ENCODE results near the gene SLC35F3. TPM values are rescaled to one million over a fixed set of nuclear protein-coding genes. Genes with fewer than 3 reads are reported as not detected.

SLC35F3 gene
- total RNA-seq, 1 experiment from 2014 or later = 19.1 TPM

DNA sequence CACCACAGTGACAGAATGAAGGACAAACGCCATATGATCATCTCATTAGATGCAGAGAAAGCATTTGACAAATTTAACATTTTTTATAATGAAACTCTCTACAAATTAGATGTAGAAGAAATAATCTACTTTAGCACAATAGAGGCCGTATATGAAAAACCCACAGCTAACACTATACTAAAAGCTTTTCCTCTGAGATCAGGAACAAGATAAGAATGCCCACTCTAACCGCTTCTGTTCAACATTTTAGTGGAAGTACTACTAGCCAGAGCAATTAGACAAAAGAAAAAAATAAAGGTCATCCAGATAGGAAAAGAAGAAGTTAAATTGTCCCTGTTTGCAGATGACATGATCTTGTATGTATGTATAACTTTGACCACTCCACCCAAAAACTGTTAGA is 109.7 kb downstream of the SLC35F3 start:
- TF ChIP-seq SIN3A (IDR thresholded peaks at IDR 0.05; ENCODE audit: borderline replicate concordance, insufficient read depth, low read depth, low read length) (no peak), POLR2AphosphoS5 (IDR thresholded peaks at IDR 0.05; ENCODE audit: low read depth, low read length) (no peak), TCF7L2 (IDR thresholded peaks at IDR 0.05; ENCODE audit: low read depth, low read length) (no peak)
- TF ChIP-seq, protein P1, sequence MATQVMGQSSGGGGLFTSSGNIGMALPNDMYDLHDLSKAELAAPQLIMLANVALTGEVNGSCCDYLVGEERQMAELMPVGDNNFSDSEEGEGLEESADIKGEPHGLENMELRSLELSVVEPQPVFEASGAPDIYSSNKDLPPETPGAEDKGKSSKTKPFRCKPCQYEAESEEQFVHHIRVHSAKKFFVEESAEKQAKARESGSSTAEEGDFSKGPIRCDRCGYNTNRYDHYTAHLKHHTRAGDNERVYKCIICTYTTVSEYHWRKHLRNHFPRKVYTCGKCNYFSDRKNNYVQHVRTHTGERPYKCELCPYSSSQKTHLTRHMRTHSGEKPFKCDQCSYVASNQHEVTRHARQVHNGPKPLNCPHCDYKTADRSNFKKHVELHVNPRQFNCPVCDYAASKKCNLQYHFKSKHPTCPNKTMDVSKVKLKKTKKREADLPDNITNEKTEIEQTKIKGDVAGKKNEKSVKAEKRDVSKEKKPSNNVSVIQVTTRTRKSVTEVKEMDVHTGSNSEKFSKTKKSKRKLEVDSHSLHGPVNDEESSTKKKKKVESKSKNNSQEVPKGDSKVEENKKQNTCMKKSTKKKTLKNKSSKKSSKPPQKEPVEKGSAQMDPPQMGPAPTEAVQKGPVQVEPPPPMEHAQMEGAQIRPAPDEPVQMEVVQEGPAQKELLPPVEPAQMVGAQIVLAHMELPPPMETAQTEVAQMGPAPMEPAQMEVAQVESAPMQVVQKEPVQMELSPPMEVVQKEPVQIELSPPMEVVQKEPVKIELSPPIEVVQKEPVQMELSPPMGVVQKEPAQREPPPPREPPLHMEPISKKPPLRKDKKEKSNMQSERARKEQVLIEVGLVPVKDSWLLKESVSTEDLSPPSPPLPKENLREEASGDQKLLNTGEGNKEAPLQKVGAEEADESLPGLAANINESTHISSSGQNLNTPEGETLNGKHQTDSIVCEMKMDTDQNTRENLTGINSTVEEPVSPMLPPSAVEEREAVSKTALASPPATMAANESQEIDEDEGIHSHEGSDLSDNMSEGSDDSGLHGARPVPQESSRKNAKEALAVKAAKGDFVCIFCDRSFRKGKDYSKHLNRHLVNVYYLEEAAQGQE (IDR thresholded peaks at IDR 0.05; ENCODE audit: insufficient read depth in 1 of 2, low read depth in 2 of 2, low read length in 1 of 2) = no peak
- TF ChIP-seq, protein P2, sequence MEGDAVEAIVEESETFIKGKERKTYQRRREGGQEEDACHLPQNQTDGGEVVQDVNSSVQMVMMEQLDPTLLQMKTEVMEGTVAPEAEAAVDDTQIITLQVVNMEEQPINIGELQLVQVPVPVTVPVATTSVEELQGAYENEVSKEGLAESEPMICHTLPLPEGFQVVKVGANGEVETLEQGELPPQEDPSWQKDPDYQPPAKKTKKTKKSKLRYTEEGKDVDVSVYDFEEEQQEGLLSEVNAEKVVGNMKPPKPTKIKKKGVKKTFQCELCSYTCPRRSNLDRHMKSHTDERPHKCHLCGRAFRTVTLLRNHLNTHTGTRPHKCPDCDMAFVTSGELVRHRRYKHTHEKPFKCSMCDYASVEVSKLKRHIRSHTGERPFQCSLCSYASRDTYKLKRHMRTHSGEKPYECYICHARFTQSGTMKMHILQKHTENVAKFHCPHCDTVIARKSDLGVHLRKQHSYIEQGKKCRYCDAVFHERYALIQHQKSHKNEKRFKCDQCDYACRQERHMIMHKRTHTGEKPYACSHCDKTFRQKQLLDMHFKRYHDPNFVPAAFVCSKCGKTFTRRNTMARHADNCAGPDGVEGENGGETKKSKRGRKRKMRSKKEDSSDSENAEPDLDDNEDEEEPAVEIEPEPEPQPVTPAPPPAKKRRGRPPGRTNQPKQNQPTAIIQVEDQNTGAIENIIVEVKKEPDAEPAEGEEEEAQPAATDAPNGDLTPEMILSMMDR (IDR thresholded peaks at IDR 0.05) = no peak
- H3K4me1 ChIP-seq (ENCODE audit: control insufficient read depth, insufficient read depth, low read length) = 0 out of 2 replicates have a peak, but pooled peaks cover 1% of the 10 kb centered on the region
- no TSS peak for BruUV-seq (replicated peaks)
- ChIA-PET CTCF (no interaction called here), POLR2A (no interaction called here)
- H3K27me3 ChIP-seq (ENCODE audit: control insufficient read depth, insufficient read depth, low read length) = no peaks in the 10 kb centered on the region
- intact Hi-C loops (cut with micrococcal nuclease; ENCODE audit: unreplicated experiment) (no loop called here), in situ Hi-C loops (cut with HindIII; ENCODE audit: low pct_unique_long_range_greater_than_20kb, low sequenced_read_pairs) (no loop called here)
- no peaks in the 10 kb centered on the region; the same call in 1 of the 2 replicates for H3K9me3 ChIP-seq (ENCODE audit: control insufficient read depth, insufficient read depth, low read depth, low read length)
- H3K4me3 ChIP-seq (ENCODE audit: low read depth in 2 of 2, low read length in 2 of 2) = no peak overlapping the region
- no peak for ATAC-seq
- no peak overlapping the region for H3K27ac ChIP-seq (ENCODE audit: low read length)
- DNase-seq (ENCODE audit: low read depth, low spot score) = no peak
- no peaks in the 10 kb centered on the region; the same call in 1 of the 2 replicates for H3K36me3 ChIP-seq (ENCODE audit: control insufficient read depth, insufficient read depth, low read length)

DNA sequence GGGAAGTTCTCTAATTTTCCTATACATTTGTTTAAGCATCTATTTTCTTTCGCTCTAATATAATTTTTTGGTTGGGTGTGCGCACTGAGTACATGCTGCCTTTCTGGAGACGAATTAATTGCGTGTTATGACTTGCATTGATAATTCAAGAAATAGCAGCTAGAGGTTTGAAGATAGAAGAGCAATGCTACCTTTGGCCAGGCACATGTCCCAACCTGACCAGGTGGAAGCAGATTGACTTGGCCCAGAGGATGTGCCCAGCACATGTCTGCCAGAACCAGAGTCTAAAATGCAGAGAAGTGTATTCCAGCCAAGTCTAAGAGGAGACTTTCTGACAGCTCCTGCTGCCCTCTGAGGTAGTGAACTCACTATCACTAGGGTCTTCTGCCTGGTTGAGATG is 114.3 kb downstream of the SLC35F3 start:
- no peak for TF ChIP-seq POLR2AphosphoS5 (IDR thresholded peaks at IDR 0.05; ENCODE audit: low read depth, low read length)
- no peak for TF ChIP-seq SIN3A (IDR thresholded peaks at IDR 0.05; ENCODE audit: borderline replicate concordance, insufficient read depth, low read depth, low read length)
- Histone ChIP-seq H3K27me3 (ENCODE audit: control insufficient read depth, insufficient read depth, low read length) (no peaks in the 10 kb centered on the region), H3K36me3 (ENCODE audit: control insufficient read depth, insufficient read depth, low read length) (no peaks in the 10 kb centered on the region), H3K27ac (ENCODE audit: low read length) (no peak overlapping the region), H3K4me3 (ENCODE audit: low read depth in 2 of 2, low read length in 2 of 2) (no peak overlapping the region), H3K4me1 (ENCODE audit: control insufficient read depth, insufficient read depth, low read length) (no peaks in the 10 kb centered on the region), H3K9me3 (ENCODE audit: control insufficient read depth, insufficient read depth, low read depth, low read length) (no peaks in the 10 kb centered on the region)
- no peak for ATAC-seq
- CTCF ChIA-PET = no interaction called here
- no peak for DNase-seq (ENCODE audit: low read depth, low spot score)
- no TSS peak for BruUV-seq (replicated peaks)
- intact Hi-C loops (cut with micrococcal nuclease; ENCODE audit: unreplicated experiment) (no loop called here), in situ Hi-C loops (cut with HindIII; ENCODE audit: low pct_unique_long_range_greater_than_20kb, low sequenced_read_pairs) (no loop called here)
- POLR2A ChIA-PET = no interaction called here

DNA sequence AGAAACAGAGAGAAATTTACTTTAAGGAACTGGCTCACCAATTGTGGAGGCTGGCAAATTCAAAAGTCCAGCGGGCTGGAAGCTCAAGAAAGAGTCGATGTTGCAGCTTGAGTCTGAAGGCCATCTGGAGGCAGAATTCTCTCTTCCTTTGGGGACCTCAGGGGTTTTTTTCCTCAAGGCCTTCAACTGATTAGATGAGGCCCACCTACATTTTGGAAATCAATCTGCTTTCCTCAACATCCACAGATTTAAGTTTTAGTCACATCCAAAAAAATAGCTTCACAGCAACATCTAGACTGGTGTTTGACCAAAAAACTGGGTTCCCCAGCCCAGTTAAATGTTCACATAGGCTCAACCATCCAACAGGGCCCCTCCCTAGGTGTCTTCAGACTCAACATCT is 114.9 kb downstream of the SLC35F3 start:
- Histone ChIP-seq H3K36me3 (ENCODE audit: control insufficient read depth, insufficient read depth, low read length) (no peaks in the 10 kb centered on the region), H3K27ac (ENCODE audit: low read length) (no peak overlapping the region), H3K4me1 (ENCODE audit: control insufficient read depth, insufficient read depth, low read length) (no peaks in the 10 kb centered on the region), H3K9me3 (ENCODE audit: control insufficient read depth, insufficient read depth, low read depth, low read length) (no peaks in the 10 kb centered on the region), H3K27me3 (ENCODE audit: control insufficient read depth, insufficient read depth, low read length) (no peaks in the 10 kb centered on the region), H3K4me3 (ENCODE audit: low read depth in 2 of 2, low read length in 2 of 2) (no peak overlapping the region)
- no peak for DNase-seq (ENCODE audit: low read depth, low spot score)
- POLR2A ChIA-PET = no interaction called here
- BruUV-seq (replicated peaks) = no TSS peak
- CTCF ChIA-PET = no interaction called here
- intact Hi-C loops (cut with micrococcal nuclease; ENCODE audit: unreplicated experiment) = no loop called here
- TF ChIP-seq TCF7L2 (IDR thresholded peaks at IDR 0.05; ENCODE audit: low read depth, low read length) (no peak), POLR2AphosphoS5 (IDR thresholded peaks at IDR 0.05; ENCODE audit: low read depth, low read length) (no peak), SIN3A (IDR thresholded peaks at IDR 0.05; ENCODE audit: borderline replicate concordance, insufficient read depth, low read depth, low read length) (no peak)
- TF ChIP-seq, protein P2 (IDR thresholded peaks at IDR 0.05) = no peak
- TF ChIP-seq, protein P1 (IDR thresholded peaks at IDR 0.05; ENCODE audit: insufficient read depth in 1 of 2, low read depth in 2 of 2, low read length in 1 of 2) = no peak
- in situ Hi-C loops (cut with HindIII; ENCODE audit: low pct_unique_long_range_greater_than_20kb, low sequenced_read_pairs) = no loop called here
- ATAC-seq = no peak
